ENCODE results near the gene CACNA2D3.

GRCh38 chr3:54999811-55000210 lies 877.5 kb downstream of the CACNA2D3 start:
- TF ChIP-seq CTCF (IDR thresholded peaks at IDR 0.05; ENCODE audit: low read depth, low read length, missing input control) (no peak), REST (IDR thresholded peaks at IDR 0.05) (no peak), FOXA1 (IDR thresholded peaks at IDR 0.05) (no peak), ATF3 (IDR thresholded peaks at IDR 0.05) (no peak), JUND (IDR thresholded peaks at IDR 0.05) (no peak), MAX (IDR thresholded peaks at IDR 0.05) (no peak), TAF1 (conservative IDR thresholded peaks at IDR 0.05) (no peak), ZBTB33 (IDR thresholded peaks at IDR 0.05) (no peak)
